Psoas muscle (tissue), 8 donors: ENCODE data around the gene AHRR. TPM values are rescaled to one million over a fixed set of nuclear protein-coding genes. Genes with fewer than 3 reads are reported as not detected.
A peak's percentile ranks its signal among the peaks of the same experiment; 100 is the strongest.

ENCODE experiments used
- ATAC-seq, 4 donors: fragments of 200-7000 bp; cut with Tn5 transposase; one replicate each; pipeline ENCODE4 v1.9.1; 2020; ENCODE audit warnings: moderate library complexity in 3 of 4, mild to moderate bottlenecking in 2 of 4
- DNase-seq, 2 donors: peaks; one replicate each; pipeline ENCODE4 v3.0.0-alpha.2; 2020
- H3K27ac ChIP-seq: fragments of 200-600 bp; one replicate; pipeline ENCODE4 v1.8.0; 2022
- H3K27me3 ChIP-seq, 3 donors: fragments of 200-600 bp in 1 of 3; one replicate each; pipeline versions ENCODE4 v1.6.1 to v1.8.0; 2013 to 2022; ENCODE audit warnings: low read length in 2 of 3, mild to moderate bottlenecking in 2 of 3, moderate library complexity in 1 of 3; ENCODE audit not compliant: insufficient read depth in 3 of 3
- H3K36me3 ChIP-seq, 2 donors: fragments of 200-600 bp in 1 of 2; one replicate each; pipeline versions ENCODE4 v1.6.1 to v1.8.0; 2013 to 2022; ENCODE audit warnings: low read depth in 1 of 2, mild to moderate bottlenecking in 1 of 2, moderate library complexity in 1 of 2; ENCODE audit not compliant: insufficient read depth in 1 of 2
- H3K4me1 ChIP-seq: fragments of 200-600 bp; one replicate; pipeline ENCODE4 v1.8.0; 2022
- H3K4me3 ChIP-seq: fragments of 200-600 bp; one replicate; pipeline ENCODE4 v1.8.0; 2022; ENCODE audit warnings: mild to moderate bottlenecking
- H3K9me3 ChIP-seq: fragments of 200-600 bp; one replicate; pipeline ENCODE4 v1.8.0; 2022
- WGBS, 3 donors: extraction: QIAGEN DNeasy Blood & Tissue Kit; methylation state at CpG; one replicate each; pipeline versions ENCODE4 v1.1.6 to v1.1.7; 2013; 5-methylcytosine and 5-hydroxymethylcytosine counted together
- intact Hi-C, 2 donors: fragments of 100-400 bp; cut with DNase I; formaldehyde crosslinking; loops; one replicate each; pipeline versions ENCODE4 v1.11.0 to v1.14.2; 2022
- polyA plus RNA-seq, 3 donors: library from polyadenylated mRNA; stranded (reverse); fragments of 200-250 nt; gene quantifications; one replicate each; pipeline ENCODE4 v1.2.3, GENCODE V29; 2013
- total RNA-seq, 4 donors: library from RNA; stranded (reverse); fragmentation: NEBNext Ultra II Directional in 2 of 4; extraction: Animal tissue kit (Norgen Biotek cat#: 25700) in 2 of 4; gene quantifications; one replicate each; pipeline versions ENCODE4 v1.2.1 to v1.2.4, GENCODE V29; 2021 to 2023
- TF ChIP-seq, protein P1 (sequence below): fragments of 200-600 bp; IDR thresholded peaks from one replicate; pipeline ENCODE4 v1.8.0; 2022; ENCODE audit warnings: antibody characterized with exemption
- donor health status: healthy with polysubstance abuse.
- donor health status: DM: no; HTN: no; CAD: no; lungs with moderate emphysema.
- donor health status: Bipolar disorder and iron deficiency.
- donor health status: healthy.
- donor health status: DM: yes; HTN: yes; CAD: no.
- donor health status: DM: no; HTN: no; CAD: no.
- donor health status: DM: no; HTN: no; CAD: no.
- donor health status: DM: yes; HTN: yes; CAD: no.

AHRR gene
- total and polyA plus RNA-seq, 7 donors, result 0.10 to 7.4 (median 0.45) TPM

DNA sequence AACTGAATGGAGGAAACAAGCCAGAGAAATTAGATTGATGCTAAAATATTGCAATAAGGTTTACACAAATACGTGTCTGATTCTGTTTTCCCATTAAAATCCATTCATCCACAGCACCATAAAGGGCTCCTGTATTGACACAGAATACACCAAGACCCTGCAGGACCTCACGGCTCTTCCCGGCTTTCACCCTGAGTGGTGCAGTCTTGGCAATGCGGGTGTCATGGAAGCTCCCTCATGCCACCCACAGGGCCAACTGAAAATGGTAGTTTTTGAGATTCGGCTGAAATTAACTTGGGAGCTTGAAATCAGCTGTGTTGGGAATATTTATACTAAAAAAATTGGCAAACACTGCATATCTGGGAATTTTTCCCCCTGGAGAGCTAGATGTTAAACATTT lies 104.2 kb downstream of the AHRR start:
- 44 to 50% (median 45%) methylated on average over 5 of the region's 5 CpGs for WGBS, 3 donors
- Histone ChIP-seq H3K27ac (no peak overlapping the region), H3K4me3 (no peak overlapping the region), H3K4me1 (no peaks in the 10 kb centered on the region), H3K9me3 (no peaks in the 10 kb centered on the region), H3K36me3 (no peaks in the 10 kb centered on the region), H3K27me3 (peaks cover 0 to 13% (median 6%) of the 10 kb centered on the region in 3 donors)
- TF ChIP-seq, protein P1, sequence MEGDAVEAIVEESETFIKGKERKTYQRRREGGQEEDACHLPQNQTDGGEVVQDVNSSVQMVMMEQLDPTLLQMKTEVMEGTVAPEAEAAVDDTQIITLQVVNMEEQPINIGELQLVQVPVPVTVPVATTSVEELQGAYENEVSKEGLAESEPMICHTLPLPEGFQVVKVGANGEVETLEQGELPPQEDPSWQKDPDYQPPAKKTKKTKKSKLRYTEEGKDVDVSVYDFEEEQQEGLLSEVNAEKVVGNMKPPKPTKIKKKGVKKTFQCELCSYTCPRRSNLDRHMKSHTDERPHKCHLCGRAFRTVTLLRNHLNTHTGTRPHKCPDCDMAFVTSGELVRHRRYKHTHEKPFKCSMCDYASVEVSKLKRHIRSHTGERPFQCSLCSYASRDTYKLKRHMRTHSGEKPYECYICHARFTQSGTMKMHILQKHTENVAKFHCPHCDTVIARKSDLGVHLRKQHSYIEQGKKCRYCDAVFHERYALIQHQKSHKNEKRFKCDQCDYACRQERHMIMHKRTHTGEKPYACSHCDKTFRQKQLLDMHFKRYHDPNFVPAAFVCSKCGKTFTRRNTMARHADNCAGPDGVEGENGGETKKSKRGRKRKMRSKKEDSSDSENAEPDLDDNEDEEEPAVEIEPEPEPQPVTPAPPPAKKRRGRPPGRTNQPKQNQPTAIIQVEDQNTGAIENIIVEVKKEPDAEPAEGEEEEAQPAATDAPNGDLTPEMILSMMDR, result no peak
- intact Hi-C loops, result no loop called here
- DNase-seq (peak in 1 of 2 donors; percentile 4), ATAC-seq (no peak)

DNA sequence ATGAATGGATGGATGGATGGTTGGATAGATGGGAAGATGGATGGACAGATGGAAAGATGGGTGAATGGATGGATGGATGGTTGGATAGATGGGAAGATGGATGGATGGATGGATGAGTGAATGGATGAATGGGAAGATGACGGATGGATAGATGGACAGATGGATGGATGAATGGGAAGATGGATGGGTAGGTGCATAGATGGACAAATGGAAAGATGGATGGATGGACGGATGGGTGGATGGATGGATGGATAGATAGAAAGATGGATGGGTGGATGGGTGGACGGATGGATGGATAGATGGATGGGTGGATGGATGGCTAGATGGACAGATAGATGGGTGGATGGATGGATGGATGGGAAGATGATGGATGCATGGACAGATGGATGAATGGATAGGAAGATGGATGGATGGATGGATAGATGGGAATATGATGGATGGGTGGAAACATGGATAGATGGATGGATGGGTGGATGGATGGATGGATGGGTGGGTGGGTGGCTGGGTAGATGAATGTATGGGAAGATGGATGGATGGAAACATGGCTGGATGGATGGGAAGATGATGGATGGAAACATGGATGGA lies 105.0 kb downstream of the AHRR start:
- Histone ChIP-seq H3K36me3 (no peaks in the 10 kb centered on the region), H3K4me1 (no peaks in the 10 kb centered on the region), H3K9me3 (no peaks in the 10 kb centered on the region), H3K27me3 (peaks cover 0 to 13% (median 6%) of the 10 kb centered on the region in 3 donors), H3K27ac (no peak overlapping the region), H3K4me3 (no peak overlapping the region)
- intact Hi-C loops, result no loop called here
- 77 to 90% (median 81%) methylated on average over 3 of the region's 3 CpGs for WGBS, 3 donors
- ATAC-seq, result no peak
- no peak for DNase-seq
- TF ChIP-seq, protein P1, result no peak

DNA sequence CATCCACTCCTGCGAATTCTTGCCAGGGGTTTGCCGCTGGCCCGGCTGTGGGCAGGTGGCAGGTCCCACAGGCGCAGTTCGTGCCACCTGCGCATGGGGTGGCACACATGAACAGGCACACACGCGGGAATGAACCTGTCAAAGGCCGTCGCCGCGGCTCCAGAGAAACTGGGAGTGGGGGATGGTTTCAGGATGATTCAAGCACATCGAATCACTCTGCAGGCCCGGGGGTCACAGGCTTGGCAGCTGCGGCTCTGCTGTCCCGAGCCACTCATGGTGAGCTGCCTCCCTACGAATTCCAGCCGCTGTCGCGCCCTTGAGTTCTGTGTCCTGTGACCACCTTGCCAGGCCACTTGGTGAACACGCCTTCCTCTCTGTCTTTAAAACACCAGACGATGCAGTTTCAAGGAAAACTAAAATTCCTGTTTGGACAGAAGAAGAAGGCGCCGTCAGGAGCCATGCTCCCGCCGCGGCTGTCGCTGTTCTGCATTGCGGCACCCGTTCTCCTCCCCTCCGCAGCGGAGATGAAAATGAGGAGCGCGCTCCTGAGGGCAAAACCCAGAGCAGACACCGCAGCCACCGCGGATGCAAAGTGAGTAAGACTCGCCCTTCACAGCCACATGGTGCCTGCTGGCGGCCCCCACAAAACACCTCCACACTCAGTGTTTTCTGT lies 106.0 kb downstream of the AHRR start:
- peaks cover 0 to 13% (median 6%) of the 10 kb centered on the region in 3 donors for H3K27me3 ChIP-seq
- DNase-seq (peak in 1 of 2 donors; percentile 36), ATAC-seq (no peak)
- 89 to 91% (median 89%) methylated on average over 39 of the region's 39 CpGs for WGBS, 3 donors
- no peak overlapping the region for H3K4me3 ChIP-seq
- no peaks in the 10 kb centered on the region for H3K9me3 ChIP-seq
- intact Hi-C loops, result no loop called here
- H3K27ac ChIP-seq, result no peak overlapping the region
- TF ChIP-seq, protein P1, result no peak
- no peaks in the 10 kb centered on the region for H3K36me3 ChIP-seq
- H3K4me1 ChIP-seq, result no peaks in the 10 kb centered on the region

DNA sequence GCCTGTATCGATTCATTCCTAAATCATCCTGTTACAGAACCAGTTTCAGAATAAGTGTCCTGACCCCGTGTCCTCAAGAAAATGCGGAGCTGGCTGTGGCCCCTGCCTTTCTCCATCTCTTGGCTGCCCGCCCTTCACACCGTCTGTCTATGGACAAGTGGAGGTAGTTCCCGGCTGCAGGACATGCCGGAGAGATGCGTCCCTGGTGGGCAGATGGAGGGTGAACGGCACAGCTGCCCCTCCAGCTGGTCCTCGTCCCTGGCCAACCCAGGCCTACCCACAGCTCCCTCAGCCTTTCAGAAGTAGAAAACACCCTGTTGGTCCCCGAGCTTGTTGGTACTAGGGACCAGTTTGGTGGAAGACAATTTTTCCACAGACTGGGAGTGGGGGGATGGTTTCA lies 106.7 kb downstream of the AHRR start:
- TF ChIP-seq, protein P1, result no peak
- H3K9me3 ChIP-seq, result no peaks in the 10 kb centered on the region
- intact Hi-C loops, result no loop called here

More for the DNA sequence above, 106.7 kb downstream of the AHRR start:
- WGBS, 3 donors, result 45 to 69% (median 58%) methylated on average over 11 of the region's 11 CpGs
- no peak overlapping the region for H3K27ac ChIP-seq
- H3K36me3 ChIP-seq, result no peaks in the 10 kb centered on the region
- peaks cover 0 to 13% (median 6%) of the 10 kb centered on the region in 3 donors for H3K27me3 ChIP-seq
- peak in 1 of 2 donors; percentile 32 for DNase-seq
- H3K4me1 ChIP-seq, result no peaks in the 10 kb centered on the region
- no peak overlapping the region for H3K4me3 ChIP-seq
- no peak for ATAC-seq
